Activated CD4-positive, alpha-beta memory T cell treated with anti-CD3 and anti-CD28 coated beads for 36 hours (primary cell): ENCODE data around the gene TTBK1. TPM values are rescaled to one million over a fixed set of nuclear protein-coding genes. Genes with fewer than 3 reads are reported as not detected.
"Not testable (repeated sequence)": the region's sequence is repeated elsewhere in the genome, so short reads cannot be mapped to it uniquely, and the experiment has no call there.

Experiments
- CTCF ChIA-PET: fragments of 350-600 bp; sonication (Branson Sonifier 250); formaldehyde crosslinking; loops from one replicate; lab custom pipeline; 2021; ENCODE audit warnings: antibody characterized with exemption, inconsistent platforms; lab: Charles Lee
- POLR2A ChIA-PET: fragments of 350-600 bp; sonication (Branson Sonifier 250); formaldehyde crosslinking; loops from one replicate; lab custom pipeline; 2021; ENCODE audit warnings: antibody characterized with exemption; lab: Charles Lee
- DNase-seq: peaks from one replicate; pipeline ENCODE4 v3.0.0-alpha.2; 2020
- H3K27ac Mint-ChIP-seq: one replicate; pipeline ENCODE4 v1.8.0; 2021; ENCODE audit warnings: mixed read lengths
- H3K27me3 Mint-ChIP-seq: one replicate; pipeline ENCODE4 v1.8.0; 2021; ENCODE audit warnings: mixed read lengths
- H3K36me3 Mint-ChIP-seq: one replicate; pipeline ENCODE4 v1.8.0; 2021; ENCODE audit warnings: mixed read lengths
- H3K4me1 Mint-ChIP-seq: one replicate; pipeline ENCODE4 v1.8.0; 2021; ENCODE audit warnings: low read depth, mixed read lengths
- H3K4me3 Mint-ChIP-seq: one replicate; pipeline ENCODE4 v1.8.0; 2021; ENCODE audit warnings: mild to moderate bottlenecking, mixed read lengths
- H3K9me3 Mint-ChIP-seq: one replicate; pipeline ENCODE4 v1.8.0; 2021; ENCODE audit warnings: mixed read lengths
- intact Hi-C: fragments of 100-400 bp; cut with micrococcal nuclease; formaldehyde crosslinking; loops from one replicate; pipeline ENCODE4 v1.15.1; 2023
- total RNA-seq, 2 experiments: library from RNA; stranded (reverse); gene quantifications; one replicate each; pipeline ENCODE4 v1.2.3, GENCODE V29; 2021

Gene TTBK1
- total RNA-seq, 2 experiments from 2014 or later: 0.31 to 0.34 TPM

GRCh38 chr6:43296780-43297497 is 53.7 kb downstream of the TTBK1 start:
- intact Hi-C loops: no loop called here
- POLR2A ChIA-PET: interaction anchor here (1.3 kb wide), 1 partner anchor 11 kb away, joined by 3 read pairs; no protein-coding TSS in a partner anchor

GRCh38 chr6:43297644-43298564 is 54.6 kb downstream of the TTBK1 start, which contains the start of gene SLC22A7:
Gene SLC22A7, plus strand, starts transcription at chr6:43298260. Its CDS starts 99 bp downstream, at chr6:43298359.
- DNase-seq: no peak
- intact Hi-C loops: no loop called here
- Mint-ChIP-seq H3K9me3 (no peaks in the 10 kb centered on the region), H3K4me3 (no peak within 1 kb of the TSS), H3K36me3 (no peaks in the 10 kb centered on the region), H3K27me3 (peaks cover 2% of the 10 kb centered on the region), H3K27ac (no peak within 1 kb of the TSS), H3K4me1 (no peaks in the 10 kb centered on the region)
- ChIA-PET CTCF (interaction anchor here (1.1 to 2.6 kb wide), 4 partner anchors 10 to 197 kb away, joined by 3 to 18 read pairs (median 4); partner anchors contain the start of gene CRIP3), POLR2A (no interaction called here)

More at GRCh38 chr6:43296780-43297497, 53.7 kb downstream of the TTBK1 start:
- H3K27me3 Mint-ChIP-seq: peaks cover 2% of the 10 kb centered on the region
- H3K27ac Mint-ChIP-seq: no peak overlapping the region
- H3K36me3 Mint-ChIP-seq: no peaks in the 10 kb centered on the region
- no peak for DNase-seq
- no peaks in the 10 kb centered on the region for H3K9me3 Mint-ChIP-seq
- CTCF ChIA-PET: interaction anchor here (1.1 to 2.6 kb wide), 4 partner anchors 11 to 198 kb away, joined by 3 to 18 read pairs (median 4); partner anchors contain the start of gene CRIP3
- no peak overlapping the region for H3K4me3 Mint-ChIP-seq
- H3K4me1 Mint-ChIP-seq: no peaks in the 10 kb centered on the region

DNA sequence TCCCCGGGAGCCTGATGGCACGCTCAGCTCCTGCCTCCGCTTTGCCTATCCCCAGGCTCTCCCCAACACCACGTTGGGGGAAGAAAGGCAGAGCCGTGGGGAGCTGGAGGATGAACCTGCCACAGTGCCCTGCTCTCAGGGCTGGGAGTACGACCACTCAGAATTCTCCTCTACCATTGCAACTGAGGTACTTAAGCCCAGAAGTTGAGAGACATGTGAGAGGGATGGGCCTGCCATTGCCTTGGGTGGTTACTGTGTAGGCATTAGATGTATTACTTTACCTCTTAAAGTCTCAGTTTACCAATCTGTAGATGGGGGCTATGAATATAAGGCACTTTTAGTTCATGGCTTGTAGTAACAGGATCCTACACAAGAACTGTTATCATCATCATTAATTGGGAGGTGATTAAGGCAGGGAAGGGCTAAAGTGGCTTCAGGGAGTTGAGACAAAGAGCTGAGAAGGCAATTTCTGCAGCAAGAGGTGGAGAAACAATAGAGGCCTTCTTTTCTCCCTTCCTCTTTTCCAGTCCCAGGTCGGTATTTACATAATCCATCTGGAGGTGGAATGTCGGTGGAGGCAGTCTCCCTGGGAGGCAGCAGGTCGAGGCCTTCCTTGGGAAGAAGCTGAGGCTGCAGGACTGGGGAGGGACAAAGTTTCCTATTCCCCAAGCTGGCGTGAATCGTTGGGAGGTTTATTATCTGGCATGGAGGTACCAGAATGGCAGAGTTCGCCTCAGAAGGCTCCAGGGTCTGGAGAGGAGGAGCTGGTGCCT is 55.5 kb downstream of the TTBK1 start:
- no peaks in the 10 kb centered on the region for H3K9me3 Mint-ChIP-seq
- no peaks in the 10 kb centered on the region for H3K36me3 Mint-ChIP-seq
- ChIA-PET CTCF (interaction anchor here (0.9 kb wide), 1 partner anchor 35 kb away, joined by 3 read pairs; no protein-coding TSS in a partner anchor), POLR2A (no interaction called here)
- DNase-seq: no peak
- no peaks in the 10 kb centered on the region for H3K4me1 Mint-ChIP-seq
- H3K27ac Mint-ChIP-seq: no peak overlapping the region
- H3K27me3 Mint-ChIP-seq: peaks cover 2% of the 10 kb centered on the region
- intact Hi-C loops: no loop called here
- H3K4me3 Mint-ChIP-seq: no peak overlapping the region

DNA sequence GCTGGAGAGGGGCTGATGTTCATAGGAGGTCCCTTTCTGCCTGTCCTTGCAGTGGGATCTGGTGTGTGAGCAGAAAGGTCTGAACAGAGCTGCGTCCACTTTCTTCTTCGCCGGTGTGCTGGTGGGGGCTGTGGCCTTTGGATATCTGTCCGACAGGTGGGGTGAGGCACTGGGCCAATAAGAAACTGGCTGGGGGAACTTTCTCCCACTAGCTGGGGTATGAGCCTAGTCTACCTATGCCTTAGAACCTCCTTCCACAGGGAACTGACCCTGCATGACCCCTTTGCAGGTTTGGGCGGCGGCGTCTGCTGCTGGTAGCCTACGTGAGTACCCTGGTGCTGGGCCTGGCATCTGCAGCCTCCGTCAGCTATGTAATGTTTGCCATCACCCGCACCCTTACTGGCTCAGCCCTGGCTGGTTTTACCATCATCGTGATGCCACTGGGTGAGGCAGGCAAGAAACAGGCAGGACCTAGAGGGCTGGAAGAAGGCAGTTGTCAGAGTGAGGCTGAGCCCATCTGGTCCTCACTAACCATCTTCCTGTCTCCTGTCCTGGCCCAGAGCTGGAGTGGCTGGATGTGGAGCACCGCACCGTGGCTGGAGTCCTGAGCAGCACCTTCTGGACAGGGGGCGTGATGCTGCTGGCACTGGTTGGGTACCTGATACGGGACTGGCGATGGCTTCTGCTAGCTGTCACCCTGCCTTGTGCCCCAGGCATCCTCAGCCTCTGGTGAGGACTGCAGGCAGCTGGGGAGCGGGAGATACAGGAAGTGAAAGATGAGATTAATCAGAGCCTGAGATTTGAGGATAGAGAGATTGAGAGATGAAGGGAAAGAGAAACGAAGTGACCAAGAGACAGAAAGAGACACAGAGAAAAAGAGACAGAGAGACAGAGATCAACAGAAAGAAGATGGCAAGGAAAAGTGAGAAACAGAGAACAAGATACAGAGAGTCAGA is 56.3 kb downstream of the TTBK1 start:
- Mint-ChIP-seq H3K4me3 (no peak overlapping the region), H3K9me3 (no peaks in the 10 kb centered on the region), H3K4me1 (no peaks in the 10 kb centered on the region), H3K27me3 (peaks cover 2% of the 10 kb centered on the region), H3K36me3 (no peaks in the 10 kb centered on the region), H3K27ac (no peak overlapping the region)
- ChIA-PET POLR2A (no interaction called here), CTCF (interaction anchor here (0.6 to 0.9 kb wide), 2 partner anchors 17 to 36 kb away, joined by 3 read pairs; no protein-coding TSS in a partner anchor)
- DNase-seq: no peak
- intact Hi-C loops: no loop called here

GRCh38 chr6:43301081-43301870 is 58.0 kb downstream of the TTBK1 start:
- no peak overlapping the region for H3K27ac Mint-ChIP-seq
- H3K9me3 Mint-ChIP-seq: no peaks in the 10 kb centered on the region
- no peaks in the 10 kb centered on the region for H3K4me1 Mint-ChIP-seq
- no peaks in the 10 kb centered on the region for H3K36me3 Mint-ChIP-seq
- ChIA-PET POLR2A (no interaction called here), CTCF (no interaction called here)
- H3K4me3 Mint-ChIP-seq: no peak overlapping the region
- intact Hi-C loops: no loop called here
- peaks cover 2% of the 10 kb centered on the region for H3K27me3 Mint-ChIP-seq
- DNase-seq: no peak

DNA sequence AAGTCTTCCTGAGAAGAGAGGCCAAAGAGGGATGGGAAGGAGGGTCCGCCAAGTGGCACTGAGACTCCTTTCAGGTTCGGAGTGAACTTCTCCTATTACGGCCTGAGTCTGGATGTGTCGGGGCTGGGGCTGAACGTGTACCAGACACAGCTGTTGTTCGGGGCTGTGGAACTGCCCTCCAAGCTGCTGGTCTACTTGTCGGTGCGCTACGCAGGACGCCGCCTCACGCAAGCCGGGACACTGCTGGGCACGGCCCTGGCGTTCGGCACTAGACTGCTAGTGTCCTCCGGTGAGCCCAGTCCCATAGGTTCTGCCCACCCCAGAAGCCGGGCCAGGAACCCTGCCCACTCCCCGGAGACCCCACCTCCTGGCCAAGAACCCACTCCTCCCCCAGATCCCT is 58.8 kb downstream of the TTBK1 start:
- H3K36me3 Mint-ChIP-seq: no peaks in the 10 kb centered on the region
- no peak overlapping the region for H3K27ac Mint-ChIP-seq
- H3K4me3 Mint-ChIP-seq: no peak overlapping the region
- DNase-seq: no peak
- intact Hi-C loops: no loop called here
- no peaks in the 10 kb centered on the region for H3K4me1 Mint-ChIP-seq
- ChIA-PET CTCF (no interaction called here), POLR2A (no interaction called here)
- no peaks in the 10 kb centered on the region for H3K9me3 Mint-ChIP-seq
- H3K27me3 Mint-ChIP-seq: no peaks in the 10 kb centered on the region

- intact Hi-C loops: not testable (repeated sequence)
Measured at GRCh38 chr6:43303006-43303405, 59.7 kb downstream of the TTBK1 start.

DNA sequence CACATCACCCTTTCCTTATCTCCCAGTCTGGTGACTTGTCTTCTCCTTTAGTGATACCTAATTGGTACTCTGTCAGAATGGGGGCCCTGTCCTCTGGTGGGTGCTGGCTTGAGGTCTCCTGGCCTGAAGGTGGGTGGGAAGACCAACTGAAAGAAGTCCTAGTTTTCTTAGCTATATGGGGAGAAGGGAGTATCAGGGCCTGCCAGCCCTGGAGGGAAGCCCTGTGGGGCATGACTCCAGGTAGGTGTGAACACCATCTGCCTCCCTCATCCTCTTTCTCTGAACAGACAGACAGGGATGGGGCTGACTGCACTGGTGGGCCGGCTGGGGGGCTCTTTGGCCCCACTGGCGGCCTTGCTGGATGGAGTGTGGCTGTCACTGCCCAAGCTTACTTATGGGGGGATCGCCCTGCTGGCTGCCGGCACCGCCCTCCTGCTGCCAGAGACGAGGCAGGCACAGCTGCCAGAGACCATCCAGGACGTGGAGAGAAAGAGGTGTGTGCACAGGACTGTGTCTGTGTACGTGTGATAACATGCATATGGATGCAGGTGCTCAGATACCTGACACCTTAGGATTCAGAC is 60.6 kb downstream of the TTBK1 start:
- Mint-ChIP-seq H3K4me3 (no peak overlapping the region), H3K9me3 (no peaks in the 10 kb centered on the region), H3K4me1 (peaks cover 3% of the 10 kb centered on the region), H3K27me3 (no peaks in the 10 kb centered on the region), H3K27ac (no peak overlapping the region), H3K36me3 (no peaks in the 10 kb centered on the region)
- ChIA-PET POLR2A (no interaction called here), CTCF (no interaction called here)
- DNase-seq: no peak
- intact Hi-C loops: no loop called here

More at GRCh38 chr6:43303006-43303405, 59.7 kb downstream of the TTBK1 start:
- H3K27me3 Mint-ChIP-seq, POLR2A ChIA-PET, CTCF ChIA-PET, DNase-seq, H3K27ac Mint-ChIP-seq, H3K9me3 Mint-ChIP-seq, H3K4me3 Mint-ChIP-seq, H3K36me3 Mint-ChIP-seq, H3K4me1 Mint-ChIP-seq: not testable (repeated sequence)

DNA sequence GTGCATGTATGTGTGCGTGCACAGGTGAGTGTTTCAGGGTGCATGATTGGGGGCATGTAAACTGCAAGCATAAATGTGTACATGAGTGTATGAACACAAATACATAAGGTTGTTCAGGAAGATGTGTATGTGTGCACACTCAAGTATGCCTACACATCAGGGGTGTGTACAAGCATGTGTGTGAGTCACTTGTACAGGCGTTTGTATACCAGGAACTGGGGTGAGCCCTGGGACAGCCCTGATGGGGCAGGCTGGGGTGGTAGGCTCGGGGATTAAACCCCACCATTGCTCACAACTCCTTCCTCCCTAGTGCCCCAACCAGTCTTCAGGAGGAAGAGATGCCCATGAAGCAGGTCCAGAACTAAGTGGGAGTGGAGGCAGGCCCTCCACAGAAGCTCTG is 61.1 kb downstream of the TTBK1 start:
- CTCF ChIA-PET: no interaction called here
- Mint-ChIP-seq H3K27me3 (no peaks in the 10 kb centered on the region), H3K4me1 (peaks cover 8% of the 10 kb centered on the region), H3K36me3 (no peaks in the 10 kb centered on the region), H3K4me3 (no peak overlapping the region), H3K27ac (no peak overlapping the region), H3K9me3 (no peaks in the 10 kb centered on the region)
- POLR2A ChIA-PET: no interaction called here
- DNase-seq: no peak
- intact Hi-C loops: no loop called here

DNA sequence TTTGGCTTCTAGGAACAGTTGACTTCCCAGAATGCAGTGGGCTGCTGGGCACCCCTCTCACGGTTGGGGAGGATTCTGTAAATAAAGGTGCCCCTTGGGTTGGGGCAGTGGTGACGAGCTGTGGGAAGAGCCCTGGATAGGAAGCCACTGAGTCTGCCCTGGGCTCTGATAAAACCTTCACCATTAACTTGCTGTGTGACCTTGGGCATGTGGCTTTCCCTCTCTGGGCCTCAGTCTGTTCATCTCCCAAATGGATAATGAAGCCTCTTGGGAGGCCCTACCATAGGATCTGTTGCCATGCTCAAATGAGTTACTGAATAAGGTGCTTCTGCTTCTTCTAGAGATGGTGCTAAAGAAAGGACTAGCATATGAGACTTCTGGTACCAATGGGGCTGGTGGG is 61.6 kb downstream of the TTBK1 start:
- Mint-ChIP-seq H3K27me3 (no peaks in the 10 kb centered on the region), H3K9me3 (no peaks in the 10 kb centered on the region), H3K36me3 (no peaks in the 10 kb centered on the region), H3K27ac (no peak overlapping the region), H3K4me1 (peaks cover 9% of the 10 kb centered on the region), H3K4me3 (no peak overlapping the region)
- DNase-seq: no peak
- ChIA-PET POLR2A (no interaction called here), CTCF (no interaction called here)
- intact Hi-C loops: no loop called here
